Measurements from ENCODE around the gene MTMR12. TPM values are rescaled to one million over a fixed set of nuclear protein-coding genes. Genes with fewer than 3 reads are reported as not detected.

Gene MTMR12
- total RNA-seq, 1 donor from 2014 or later, result 24.7 TPM

GRCh38 chr5:32276173-32276853 is 36.4 kb downstream of the MTMR12 start:
- intact Hi-C loops (cut with micrococcal nuclease), result no loop called here

- intact Hi-C loops (cut with micrococcal nuclease), result no loop called here
Measured at GRCh38 chr5:32275396-32275741, 37.4 kb downstream of the MTMR12 start.

- intact Hi-C loops (cut with micrococcal nuclease), result no loop called here
Measured at GRCh38 chr5:32274548-32275395, 38.0 kb downstream of the MTMR12 start.

- intact Hi-C loops (cut with micrococcal nuclease), result no loop called here
Measured at GRCh38 chr5:32273821-32274220, 38.9 kb downstream of the MTMR12 start.

DNA sequence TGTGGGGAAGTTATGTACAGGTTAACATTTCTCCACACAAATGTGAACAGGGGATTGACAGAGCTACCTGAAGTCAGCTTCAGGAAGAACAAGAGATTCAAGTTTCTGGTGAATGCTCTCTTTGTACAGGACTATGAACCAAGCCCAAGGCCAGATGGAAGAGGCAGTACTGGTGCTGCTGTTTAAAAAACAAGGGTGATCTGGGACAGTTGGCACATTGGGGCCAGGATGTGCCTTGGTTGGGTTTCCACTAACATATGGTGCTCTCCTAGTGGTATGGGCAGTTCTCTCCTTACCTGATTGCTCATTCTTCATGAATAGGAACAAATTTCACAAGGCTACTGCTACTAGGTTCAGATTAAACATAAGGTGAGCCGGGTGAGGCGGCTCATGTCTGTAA is 40.0 kb downstream of the MTMR12 start:
- intact Hi-C loops (cut with micrococcal nuclease), result no loop called here

GRCh38 chr5:32270946-32271345 is 41.8 kb downstream of the MTMR12 start:
- intact Hi-C loops (cut with micrococcal nuclease), result no loop called here

DNA sequence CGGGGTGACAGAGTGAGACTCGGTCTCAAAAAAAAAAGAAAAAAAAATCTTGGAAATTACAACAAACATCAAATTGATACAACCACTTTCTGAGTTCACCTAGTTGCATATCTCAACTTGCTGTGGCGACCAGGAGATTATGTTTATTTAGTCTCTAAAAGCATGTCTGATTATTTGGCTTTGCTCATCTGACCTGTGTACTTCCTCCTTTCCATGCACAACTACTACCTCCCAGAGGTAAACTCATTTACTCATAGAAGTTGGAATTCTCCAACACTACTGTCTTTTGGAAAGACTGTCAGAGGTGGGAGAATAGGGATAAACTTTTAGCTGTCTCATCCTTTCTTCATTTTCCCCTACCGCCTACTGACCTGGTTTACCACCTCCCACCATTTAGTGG is 42.6 kb downstream of the MTMR12 start:
- intact Hi-C loops (cut with micrococcal nuclease), result no loop called here

- intact Hi-C loops (cut with micrococcal nuclease), result no loop called here
Measured at GRCh38 chr5:32265902-32266301, 46.8 kb downstream of the MTMR12 start.

DNA sequence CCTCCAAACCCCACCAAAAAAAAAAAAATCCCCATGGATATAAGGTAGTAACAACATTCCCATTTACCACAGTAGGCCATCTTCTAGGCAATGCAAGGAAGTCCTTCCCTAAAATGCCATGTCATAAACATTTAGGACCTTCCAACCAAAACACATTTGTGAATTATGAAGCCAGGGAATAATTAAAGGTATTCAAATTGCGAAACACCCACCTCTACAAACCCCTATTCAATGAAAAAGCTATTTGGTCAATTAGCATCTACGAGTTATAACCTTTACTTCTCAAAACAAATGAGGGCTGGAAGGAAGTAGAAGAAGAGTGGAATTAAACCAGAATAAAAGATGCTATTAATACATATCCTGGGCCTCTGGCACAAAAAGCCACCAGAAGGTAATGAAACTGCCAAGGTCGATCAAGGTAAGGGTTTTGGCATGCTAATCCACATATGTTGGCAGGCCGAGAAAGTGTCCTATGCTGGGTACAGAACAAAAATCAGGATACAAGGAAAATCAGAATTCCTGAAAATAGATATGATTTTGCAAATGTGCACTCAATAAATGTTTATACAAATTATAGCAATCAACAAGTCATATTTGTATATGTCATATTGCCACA is 47.7 kb downstream of the MTMR12 start:
- intact Hi-C loops (cut with micrococcal nuclease), result no loop called here

DNA sequence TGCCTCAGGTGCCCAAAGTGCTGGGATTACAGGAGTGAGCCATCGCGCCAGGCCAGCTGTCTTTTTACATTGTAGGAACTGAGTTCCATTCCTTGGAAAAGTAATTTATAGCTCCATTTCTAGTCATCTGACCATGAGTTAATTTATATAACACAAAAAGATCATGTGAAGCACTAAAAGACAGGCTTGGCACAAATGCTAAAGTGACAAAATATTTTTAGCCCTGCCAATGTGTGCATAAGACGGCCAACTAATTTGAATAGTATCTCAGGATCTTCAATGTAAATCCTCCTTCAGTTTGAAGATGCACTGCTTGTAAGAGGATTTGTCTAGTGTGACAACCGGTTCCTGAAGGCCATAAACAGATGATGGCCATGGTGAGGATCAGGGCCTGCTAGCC is 49.1 kb downstream of the MTMR12 start:
- intact Hi-C loops (cut with micrococcal nuclease), result no loop called here

- intact Hi-C loops (cut with micrococcal nuclease), result no loop called here
Measured at GRCh38 chr5:32261198-32261597, 51.5 kb downstream of the MTMR12 start.

DNA sequence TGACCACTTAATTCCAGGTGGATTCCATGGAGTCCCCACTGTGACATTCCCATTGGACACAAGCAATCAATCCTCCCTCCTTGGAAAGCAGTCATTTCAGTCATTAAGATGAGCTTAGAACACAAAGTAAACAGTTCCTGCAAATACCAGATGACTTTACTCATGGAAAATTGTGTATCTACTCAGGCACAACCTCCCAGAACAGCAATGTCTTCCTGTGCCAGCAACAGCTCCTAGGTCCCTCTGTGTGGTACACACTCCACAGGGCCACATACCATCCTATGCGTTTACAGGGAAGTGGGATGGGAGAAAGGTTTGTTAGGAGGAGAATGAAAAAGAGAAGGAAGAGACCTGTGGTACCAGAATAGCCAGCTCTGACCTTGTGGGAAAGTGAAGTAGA is 53.7 kb downstream of the MTMR12 start:
- intact Hi-C loops (cut with micrococcal nuclease), result no loop called here

DNA sequence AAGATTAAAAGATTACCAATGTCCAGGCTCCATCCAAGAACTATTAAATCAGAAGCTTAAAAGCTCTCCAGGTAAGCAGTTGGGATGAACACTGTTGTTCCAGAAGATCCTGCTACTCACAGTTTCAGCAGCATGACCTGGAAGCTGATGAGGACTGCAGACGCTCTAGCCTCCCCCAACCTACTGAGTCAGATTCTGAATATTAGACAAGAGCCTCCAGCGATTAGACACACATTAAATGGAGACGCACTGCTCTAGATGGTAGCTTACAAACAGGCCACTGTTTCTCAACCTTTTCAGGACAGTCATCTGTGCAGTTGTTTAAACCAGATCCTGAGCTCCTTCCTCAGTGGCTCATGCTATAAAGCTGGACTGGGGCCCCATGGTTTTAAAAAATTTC is 54.3 kb downstream of the MTMR12 start:
- intact Hi-C loops (cut with micrococcal nuclease), result no loop called here

GRCh38 chr5:32255540-32255900 is 57.2 kb downstream of the MTMR12 start:
- intact Hi-C loops (cut with micrococcal nuclease), result no loop called here

- intact Hi-C loops (cut with micrococcal nuclease), result no loop called here
Measured at GRCh38 chr5:32254881-32255539, 57.7 kb downstream of the MTMR12 start.

DNA sequence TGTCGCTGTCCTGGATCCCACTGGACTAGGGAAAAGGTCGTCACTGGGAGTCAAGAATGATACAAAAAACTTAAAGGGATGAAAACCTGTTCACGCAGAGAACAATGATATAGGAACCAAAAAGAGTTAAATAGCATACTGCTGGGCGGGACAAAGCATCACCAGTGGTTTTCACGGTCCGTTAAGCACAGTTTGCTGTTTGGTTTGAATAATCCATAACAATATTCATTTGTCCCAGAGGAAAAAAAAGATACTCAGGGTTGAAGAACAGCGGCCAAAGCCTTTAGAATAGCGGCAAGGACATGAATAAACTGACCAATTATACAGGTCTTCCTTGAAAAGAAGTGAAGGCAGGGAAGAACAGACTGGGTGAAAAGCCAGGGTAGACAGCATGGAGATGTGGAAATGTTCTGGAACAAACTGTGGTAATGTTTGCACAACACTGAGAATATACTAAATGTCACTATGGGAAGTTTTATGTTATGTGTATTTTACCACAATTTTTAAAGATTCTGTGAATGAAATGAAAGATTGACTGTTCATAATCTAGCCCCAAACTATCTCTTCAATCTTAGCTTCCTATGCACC is 60.8 kb downstream of the MTMR12 start:
- intact Hi-C loops (cut with micrococcal nuclease), result no loop called here

- intact Hi-C loops (cut with micrococcal nuclease), result no loop called here
Measured at GRCh38 chr5:32249668-32250067, 63.1 kb downstream of the MTMR12 start.

DNA sequence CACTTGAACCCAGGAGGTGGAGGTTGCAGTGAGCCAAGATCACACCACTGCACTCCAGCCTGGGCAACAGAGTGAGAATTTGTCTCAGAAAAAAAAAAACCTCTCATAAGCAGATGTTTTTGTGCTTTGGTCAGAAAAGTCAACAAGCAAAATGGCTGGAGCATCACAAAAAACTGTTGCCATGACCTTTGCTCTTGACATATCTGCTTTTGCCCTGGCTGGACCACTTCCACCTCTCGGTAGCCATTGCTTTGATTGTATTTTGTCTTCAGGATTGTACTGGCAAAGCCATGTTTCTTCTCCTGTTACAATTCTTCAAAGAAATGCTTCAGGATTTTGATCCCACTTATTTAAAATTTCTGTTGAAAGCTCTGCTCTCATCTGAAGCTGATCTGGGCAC is 67.0 kb downstream of the MTMR12 start:
- intact Hi-C loops (cut with micrococcal nuclease), result no loop called here

DNA sequence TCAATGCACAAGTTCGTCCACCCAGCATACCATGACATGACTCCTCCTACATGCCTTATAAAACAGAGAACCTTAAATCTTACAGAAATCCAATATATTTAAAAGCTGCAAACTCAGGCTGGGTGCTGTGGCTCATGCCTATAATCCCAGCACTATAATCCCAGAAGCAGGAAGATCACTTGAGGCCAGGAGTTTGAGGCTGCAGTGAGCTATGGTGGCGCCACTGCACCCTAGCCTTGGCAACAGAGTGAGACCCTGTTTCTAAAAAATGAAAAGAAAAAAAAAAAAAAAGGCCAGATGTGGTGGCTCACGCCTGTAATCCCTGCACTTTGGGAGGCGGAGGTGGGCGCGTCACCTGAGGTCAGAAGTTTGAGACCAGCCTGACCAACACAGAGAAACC is 68.7 kb downstream of the MTMR12 start:
- intact Hi-C loops (cut with micrococcal nuclease), result no loop called here

- intact Hi-C loops (cut with micrococcal nuclease), result no loop called here
Measured at GRCh38 chr5:32241034-32241783, 71.5 kb downstream of the MTMR12 start.

GRCh38 chr5:32239385-32239784 is 73.4 kb downstream of the MTMR12 start:
- intact Hi-C loops (cut with micrococcal nuclease), result no loop called here

Measured in T-helper 2 cell treated with Interferon-gamma antibody and Interleukin-4, amounts not matched to agents 100 ng/mL and 5 ng/mL, for 36 hours (primary cell).